Epidermal melanocyte (primary cell): ENCODE data around the gene ARID5B.

Experiments
- DNase-seq: peaks from one replicate; pipeline ENCODE4 v3.0.0; 2011; ENCODE audit warnings: low spot score; ENCODE audit not compliant: insufficient read length

The ARID5B gene

GRCh38 chr10:62029401-62029800 lies 127.9 kb downstream of the ARID5B start:
- DNase-seq, result no peak

DNA sequence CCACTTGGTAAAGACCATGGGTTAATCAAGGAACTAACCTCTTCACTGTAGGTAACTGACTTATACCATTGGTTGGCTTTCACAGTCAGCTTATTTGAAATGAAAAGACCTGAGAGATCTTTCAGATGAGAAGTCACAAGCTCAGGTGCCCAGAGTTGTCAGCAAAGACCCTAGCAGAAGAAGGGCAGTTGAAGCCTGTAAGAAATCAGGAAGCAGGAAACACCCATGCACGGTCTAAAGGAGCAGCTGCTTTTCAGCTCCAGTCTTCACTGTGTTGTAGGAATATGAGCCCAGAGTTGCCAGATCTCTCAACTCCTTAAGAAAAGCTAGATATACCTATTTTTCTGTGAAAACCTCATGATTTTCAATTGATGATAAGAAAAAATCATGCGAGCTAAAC lies 130.0 kb downstream of the ARID5B start:
- DNase-seq, result no peak

DNA sequence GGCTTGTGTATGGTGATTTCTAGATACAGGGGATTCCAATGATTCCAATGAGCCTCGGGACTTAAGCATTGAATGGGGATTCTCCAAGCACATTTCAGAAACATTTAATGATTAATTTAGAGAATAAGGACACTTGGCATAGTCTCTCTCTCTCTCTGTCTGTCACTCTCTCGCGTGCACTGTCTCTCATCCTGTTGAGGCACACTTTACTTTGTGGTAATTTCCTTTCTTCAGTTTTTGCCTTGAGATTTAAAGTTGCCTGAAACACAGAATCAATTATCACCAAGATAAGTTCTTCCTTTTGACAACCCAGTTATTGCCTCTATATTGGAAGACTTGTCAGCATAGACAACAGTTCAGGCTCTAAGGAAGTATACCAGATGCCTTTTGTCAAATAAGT lies 131.6 kb downstream of the ARID5B start:
- DNase-seq, result no peak

GRCh38 chr10:62034096-62034640 lies 132.7 kb downstream of the ARID5B start:
- DNase-seq, result no peak

- DNase-seq, result no peak
Observed at GRCh38 chr10:62036186-62037081, 134.9 kb downstream of the ARID5B start.

GRCh38 chr10:62037166-62037831 lies 135.8 kb downstream of the ARID5B start:
- DNase-seq, result no peak

DNA sequence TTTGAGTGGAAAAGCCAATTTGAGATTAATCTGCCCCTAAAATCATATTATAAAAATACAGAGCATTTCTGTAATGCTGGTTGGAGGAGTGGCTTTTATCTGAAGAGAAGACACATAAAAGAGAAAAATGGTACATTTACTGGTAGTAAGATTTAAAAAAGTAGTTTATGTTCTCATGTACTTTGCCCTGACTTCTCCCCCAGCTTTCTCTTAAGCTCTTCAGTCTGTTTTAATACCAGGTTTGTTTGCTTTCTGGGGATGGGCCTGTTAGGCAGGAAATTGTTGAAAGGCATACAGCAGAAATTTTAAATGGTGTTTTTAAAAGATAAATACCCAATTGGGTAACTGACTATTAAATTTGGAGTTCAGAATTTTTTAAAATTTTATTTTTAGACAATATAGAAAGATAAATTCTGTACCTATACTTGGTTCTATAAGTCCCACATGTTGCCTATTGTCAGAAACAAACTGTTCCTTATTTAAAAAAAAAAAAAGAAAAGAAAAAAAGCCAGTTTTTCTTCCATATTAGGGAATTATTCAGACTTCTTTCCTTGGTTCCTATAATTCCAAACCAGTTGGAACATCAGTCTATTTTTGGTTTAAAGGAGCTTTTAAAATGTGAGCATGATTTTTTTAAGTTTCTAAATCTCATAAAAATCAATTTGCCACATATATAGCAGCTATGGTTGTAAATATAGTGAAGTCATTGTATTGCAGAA lies 136.6 kb downstream of the ARID5B start:
- no peak for DNase-seq

DNA sequence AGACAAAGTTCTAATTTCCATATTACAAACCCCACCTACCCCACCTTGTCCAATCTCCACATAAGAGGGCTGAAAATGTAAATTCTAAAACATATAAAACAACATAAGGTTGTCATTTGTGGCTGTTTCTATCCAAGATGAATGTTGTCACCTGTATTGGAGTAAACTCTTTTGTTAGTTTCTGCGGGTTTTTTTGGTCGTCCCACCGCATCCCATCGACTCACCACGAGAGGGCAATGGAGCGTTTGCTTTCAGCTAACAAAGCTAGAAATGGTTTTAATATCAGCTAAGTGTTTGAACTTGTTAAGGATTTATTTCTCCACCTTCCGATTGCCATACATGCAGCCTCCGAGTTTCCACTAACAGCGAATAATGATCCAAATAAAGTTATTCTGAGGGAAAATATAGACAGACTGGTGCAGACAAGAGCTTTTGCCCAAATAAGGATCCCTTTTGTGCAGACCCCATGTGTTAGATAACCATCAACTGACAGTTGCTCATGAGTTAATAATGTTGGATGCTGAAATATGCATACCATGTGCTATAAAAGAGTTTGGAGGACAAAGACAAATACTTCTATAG lies 137.2 kb downstream of the ARID5B start:
- peak; percentile 57 for DNase-seq

DNA sequence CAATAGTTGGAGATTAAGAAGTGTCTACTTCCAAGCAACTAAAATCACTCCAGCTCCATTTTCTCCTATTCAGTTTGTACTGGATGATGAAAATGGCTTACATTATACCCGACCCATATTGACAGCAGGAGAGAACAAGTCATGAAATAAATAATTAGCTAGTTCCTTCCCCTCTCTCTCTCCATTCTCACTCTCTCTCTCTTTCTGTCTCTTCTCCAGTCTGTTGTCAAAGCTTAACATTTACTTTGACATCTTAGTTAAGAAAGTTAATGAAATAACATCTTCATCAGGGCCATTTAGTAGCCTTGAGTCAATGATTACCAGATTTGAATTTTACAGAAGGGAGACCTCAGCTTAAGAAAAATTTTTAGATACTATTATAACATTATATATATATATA lies 138.5 kb downstream of the ARID5B start:
- DNase-seq, result no peak

- DNase-seq, result no peak
Observed at GRCh38 chr10:62040881-62041280, 139.4 kb downstream of the ARID5B start.

DNA sequence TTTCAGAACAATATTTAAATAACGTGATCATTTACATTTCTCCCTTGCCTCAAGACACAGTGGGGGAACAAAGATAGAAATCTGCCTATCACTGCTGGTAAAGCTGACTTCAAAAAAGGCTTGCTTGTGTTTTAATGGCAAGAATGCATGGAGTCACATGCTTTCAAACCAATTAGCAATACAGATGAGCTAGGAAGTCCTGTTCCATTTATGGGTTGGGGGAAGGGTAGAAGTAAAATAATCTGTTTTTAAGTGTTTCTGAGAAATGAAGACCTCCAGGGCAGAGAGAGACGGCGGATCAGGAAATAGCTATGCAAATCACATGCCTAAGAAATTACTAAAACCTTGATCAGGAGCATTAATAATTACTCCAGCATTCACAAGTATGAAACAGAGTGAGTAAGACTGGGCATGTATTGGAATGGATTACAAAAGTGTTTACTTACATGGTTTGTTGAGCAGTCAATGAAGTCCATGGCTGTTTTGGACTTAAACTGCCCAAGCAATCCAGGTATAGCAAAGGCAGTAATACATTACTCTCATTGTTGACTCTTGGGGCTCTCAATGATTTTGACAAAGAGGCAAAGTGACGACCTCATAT lies 142.0 kb downstream of the ARID5B start:
- DNase-seq, result no peak

GRCh38 chr10:62044566-62044965 lies 143.1 kb downstream of the ARID5B start:
- no peak for DNase-seq

GRCh38 chr10:62045765-62046521 lies 144.4 kb downstream of the ARID5B start:
- no peak for DNase-seq

GRCh38 chr10:62046522-62047227 lies 145.2 kb downstream of the ARID5B start:
- no peak for DNase-seq

- no peak for DNase-seq
Observed at GRCh38 chr10:62047228-62047892, 145.9 kb downstream of the ARID5B start.

- no peak for DNase-seq
Observed at GRCh38 chr10:62047960-62048383, 146.5 kb downstream of the ARID5B start.

- DNase-seq, result no peak
Observed at GRCh38 chr10:62048470-62048869, 147.0 kb downstream of the ARID5B start.

DNA sequence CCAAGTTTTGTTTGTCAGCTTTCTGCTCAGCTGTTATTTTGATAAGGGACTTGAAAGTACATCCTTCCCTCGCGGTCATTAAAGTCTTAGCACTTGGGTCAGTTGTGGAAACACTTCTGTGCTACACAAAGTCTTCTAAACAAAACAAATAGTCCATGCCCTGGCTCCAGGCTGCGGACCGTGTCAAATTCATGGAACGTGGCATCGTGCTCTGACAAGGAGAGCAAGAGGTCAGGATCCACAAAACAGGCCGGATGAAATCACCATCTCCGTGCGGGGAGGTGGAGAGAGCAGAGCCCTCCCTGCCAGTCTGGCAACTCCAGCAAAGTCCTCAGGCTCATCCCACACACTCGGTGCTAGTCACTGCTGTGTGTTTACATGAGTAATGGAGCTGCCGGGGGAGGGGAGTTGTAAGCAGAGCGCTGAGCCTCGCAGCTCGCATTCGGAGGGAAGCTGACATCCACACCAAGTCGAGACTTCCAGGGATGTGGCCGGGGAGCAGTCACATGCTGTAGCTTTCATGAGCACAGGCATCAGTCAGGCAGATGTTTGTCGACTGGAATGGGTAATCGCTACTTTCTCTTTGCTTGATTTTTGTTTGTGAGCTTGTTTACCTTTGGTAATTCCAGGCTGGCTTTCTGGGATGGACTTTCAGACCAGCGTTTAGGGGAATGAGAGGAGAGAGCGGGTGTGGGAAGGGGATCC lies 147.6 kb downstream of the ARID5B start:
- DNase-seq, result peak; percentile 69
